SK-N-SH (cell line): ENCODE data around the gene REXO1. TPM values are rescaled to one million over a fixed set of nuclear protein-coding genes. Genes with fewer than 3 reads are reported as not detected.
A peak's percentile ranks its signal among the peaks of the same experiment; 100 is the strongest.

Source experiments
- CHD2 ChIP-seq: fragments of 150-350 bp; IDR thresholded peaks from 2 replicates; pipeline ENCODE4 v1.6.1; 2018; ENCODE audit warnings: low read length; ENCODE audit not compliant: partially characterized antibody
- ELF1 ChIP-seq: IDR thresholded peaks from 2 replicates; pipeline ENCODE4 v1.4.0; 2012
- FOXJ3 ChIP-seq: sonication (generic); formaldehyde crosslinking; IDR thresholded peaks from 2 replicates; pipeline ENCODE4 v1.5.1; 2020; ENCODE audit warnings: mild to moderate bottlenecking, missing genetic modification reagents
- GABPA ChIP-seq: IDR thresholded peaks from 2 replicates; pipeline ENCODE4 v1.4.0; 2012; ENCODE audit warnings: low read depth, mild to moderate bottlenecking
- GATA2 ChIP-seq: sonication (generic); formaldehyde crosslinking; IDR thresholded peaks from 2 replicates; pipeline ENCODE4 v1.5.0; 2020; ENCODE audit warnings: mild to moderate bottlenecking, missing genetic modification reagents
- IRF3 ChIP-seq: fragments of 150-350 bp; IDR thresholded peaks from 2 replicates; pipeline ENCODE4 v1.6.1; 2016; ENCODE audit warnings: mild to moderate bottlenecking, low read depth, low read length
- JUND ChIP-seq: IDR thresholded peaks from 2 replicates; pipeline ENCODE4 v1.4.0; 2012
- MXI1 ChIP-seq: IDR thresholded peaks from 2 replicates; pipeline ENCODE4 v1.6.1; 2012; ENCODE audit warnings: mild to moderate bottlenecking, low read depth, low read length, improper control_type of control experiment
- NFIC ChIP-seq: IDR thresholded peaks from 2 replicates; pipeline ENCODE4 v1.4.0; 2012; ENCODE audit warnings: borderline replicate concordance
- PBX3 ChIP-seq: IDR thresholded peaks from 2 replicates; pipeline ENCODE4; 2012
- RAD21 ChIP-seq: IDR thresholded peaks from 2 replicates; pipeline ENCODE4 v1.6.1; 2012; ENCODE audit warnings: mild to moderate bottlenecking, low read length
- RCOR1 ChIP-seq: fragments of 150-350 bp; IDR thresholded peaks from 2 replicates; pipeline ENCODE4 v1.6.1; 2017; ENCODE audit warnings: antibody characterized with exemption, low read length
- RXRA ChIP-seq: IDR thresholded peaks from 2 replicates; pipeline ENCODE4 v1.4.0; 2012; ENCODE audit warnings: low read depth, mild to moderate bottlenecking, borderline replicate concordance
- SIN3A ChIP-seq: IDR thresholded peaks from 2 replicates; pipeline ENCODE4 v1.6.1; 2012; ENCODE audit warnings: low read depth, mild to moderate bottlenecking, low read length, moderate library complexity, borderline replicate concordance
- SMC3 ChIP-seq: IDR thresholded peaks from 2 replicates; pipeline ENCODE4 v1.6.1; 2012; ENCODE audit warnings: low read depth, low read length, improper control_type of control experiment
- TAF1 ChIP-seq: IDR thresholded peaks from 2 replicates; pipeline ENCODE4 v1.6.1; 2012; ENCODE audit warnings: low read depth, mild to moderate bottlenecking, low read length, moderate library complexity, borderline replicate concordance
- TCF12 ChIP-seq: IDR thresholded peaks from 2 replicates; pipeline ENCODE4 v1.4.0; 2012
- TEAD4 ChIP-seq: IDR thresholded peaks from 2 replicates; pipeline ENCODE4 v1.4.0; 2012; ENCODE audit warnings: mild to moderate bottlenecking, borderline replicate concordance; ENCODE audit not compliant: insufficient read depth
- polyA plus RNA-seq, 3 experiments: library from polyadenylated mRNA; depleted of rRNA; stranded (reverse); fragments of >200 nt; gene quantifications; 2 replicates each; pipeline ENCODE4 v1.2.3, GENCODE V29; 2012
- TF ChIP-seq, protein P1 (sequence below): fragments of 200-600 bp; sonication (generic); IDR thresholded peaks from 2 replicates; pipeline ENCODE4 v1.6.1; 2017; ENCODE audit warnings: antibody characterized with exemption, mild to moderate bottlenecking, moderate library complexity
- TF ChIP-seq, protein P2 (sequence below): IDR thresholded peaks from 2 replicates; pipeline ENCODE4 v1.6.1; 2012; ENCODE audit warnings: mild to moderate bottlenecking, low read depth, low read length, moderate library complexity

Gene REXO1
- polyA plus RNA-seq, 1 of the 3 experiments (the other 2 are of a cell fraction): 18.8 TPM

DNA sequence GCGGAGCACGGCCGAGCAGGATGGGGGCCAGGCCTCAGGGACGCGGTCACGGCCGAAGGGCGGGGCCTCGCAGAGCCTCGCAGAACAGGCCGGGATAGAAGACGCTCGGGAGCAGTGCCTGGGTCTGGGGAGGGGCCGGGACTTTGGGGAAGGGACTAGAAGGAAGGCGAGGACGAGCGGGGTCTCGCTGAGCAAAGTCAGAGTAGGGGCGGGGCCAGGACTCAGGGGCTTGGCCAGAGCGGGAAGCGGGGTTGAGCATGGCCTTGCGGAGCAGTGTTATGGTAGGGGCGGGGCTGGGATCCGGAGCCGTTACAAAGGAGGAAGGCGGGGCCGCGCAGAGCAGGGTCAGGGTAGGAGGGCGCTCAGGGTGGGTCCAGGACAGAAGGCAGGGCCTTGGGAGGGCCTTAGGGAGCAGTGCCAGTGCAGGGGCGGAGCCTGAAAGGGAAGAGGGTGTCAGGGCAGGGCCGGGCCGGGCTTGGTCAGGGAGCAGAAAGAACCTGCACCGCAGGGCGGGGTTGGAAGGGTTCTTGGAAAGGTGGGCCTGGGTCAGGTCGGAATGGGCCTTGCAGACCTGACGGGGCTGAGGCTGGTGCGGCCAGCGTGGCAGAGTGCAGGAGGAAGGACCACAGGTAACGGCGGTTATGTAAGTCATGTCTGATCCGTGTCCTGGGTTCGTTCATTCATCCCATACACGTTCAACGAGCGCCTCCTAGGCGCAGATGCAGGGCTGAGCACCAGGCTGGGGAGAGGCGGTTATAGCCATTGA lies 35.7 kb downstream of the REXO1 start (continued):
- TF ChIP-seq SIN3A (0 out of 2 replicates have a peak, but pooled peaks have one; percentile 12), MXI1 (no peak), NFIC (no peak), GABPA (no peak), RXRA (no peak), RCOR1 (no peak), SMC3 (peak; percentile 32; the same call in 1 of the 2 replicates), IRF3 (no peak), TAF1 (0 out of 2 replicates have a peak, but pooled peaks have one; percentile 34), TCF12 (no peak), RAD21 (peak; percentile 78), TEAD4 (no peak), FOXJ3 (CRISPR knock-in tag) (no peak), PBX3 (no peak), GATA2 (CRISPR knock-in tag) (no peak), ELF1 (peak; percentile 9; the same call in 1 of the 2 replicates), JUND (no peak), CHD2 (peak; percentile 32)
- TF ChIP-seq, protein P1, sequence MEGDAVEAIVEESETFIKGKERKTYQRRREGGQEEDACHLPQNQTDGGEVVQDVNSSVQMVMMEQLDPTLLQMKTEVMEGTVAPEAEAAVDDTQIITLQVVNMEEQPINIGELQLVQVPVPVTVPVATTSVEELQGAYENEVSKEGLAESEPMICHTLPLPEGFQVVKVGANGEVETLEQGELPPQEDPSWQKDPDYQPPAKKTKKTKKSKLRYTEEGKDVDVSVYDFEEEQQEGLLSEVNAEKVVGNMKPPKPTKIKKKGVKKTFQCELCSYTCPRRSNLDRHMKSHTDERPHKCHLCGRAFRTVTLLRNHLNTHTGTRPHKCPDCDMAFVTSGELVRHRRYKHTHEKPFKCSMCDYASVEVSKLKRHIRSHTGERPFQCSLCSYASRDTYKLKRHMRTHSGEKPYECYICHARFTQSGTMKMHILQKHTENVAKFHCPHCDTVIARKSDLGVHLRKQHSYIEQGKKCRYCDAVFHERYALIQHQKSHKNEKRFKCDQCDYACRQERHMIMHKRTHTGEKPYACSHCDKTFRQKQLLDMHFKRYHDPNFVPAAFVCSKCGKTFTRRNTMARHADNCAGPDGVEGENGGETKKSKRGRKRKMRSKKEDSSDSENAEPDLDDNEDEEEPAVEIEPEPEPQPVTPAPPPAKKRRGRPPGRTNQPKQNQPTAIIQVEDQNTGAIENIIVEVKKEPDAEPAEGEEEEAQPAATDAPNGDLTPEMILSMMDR: peak; percentile 69
- TF ChIP-seq, protein P2, sequence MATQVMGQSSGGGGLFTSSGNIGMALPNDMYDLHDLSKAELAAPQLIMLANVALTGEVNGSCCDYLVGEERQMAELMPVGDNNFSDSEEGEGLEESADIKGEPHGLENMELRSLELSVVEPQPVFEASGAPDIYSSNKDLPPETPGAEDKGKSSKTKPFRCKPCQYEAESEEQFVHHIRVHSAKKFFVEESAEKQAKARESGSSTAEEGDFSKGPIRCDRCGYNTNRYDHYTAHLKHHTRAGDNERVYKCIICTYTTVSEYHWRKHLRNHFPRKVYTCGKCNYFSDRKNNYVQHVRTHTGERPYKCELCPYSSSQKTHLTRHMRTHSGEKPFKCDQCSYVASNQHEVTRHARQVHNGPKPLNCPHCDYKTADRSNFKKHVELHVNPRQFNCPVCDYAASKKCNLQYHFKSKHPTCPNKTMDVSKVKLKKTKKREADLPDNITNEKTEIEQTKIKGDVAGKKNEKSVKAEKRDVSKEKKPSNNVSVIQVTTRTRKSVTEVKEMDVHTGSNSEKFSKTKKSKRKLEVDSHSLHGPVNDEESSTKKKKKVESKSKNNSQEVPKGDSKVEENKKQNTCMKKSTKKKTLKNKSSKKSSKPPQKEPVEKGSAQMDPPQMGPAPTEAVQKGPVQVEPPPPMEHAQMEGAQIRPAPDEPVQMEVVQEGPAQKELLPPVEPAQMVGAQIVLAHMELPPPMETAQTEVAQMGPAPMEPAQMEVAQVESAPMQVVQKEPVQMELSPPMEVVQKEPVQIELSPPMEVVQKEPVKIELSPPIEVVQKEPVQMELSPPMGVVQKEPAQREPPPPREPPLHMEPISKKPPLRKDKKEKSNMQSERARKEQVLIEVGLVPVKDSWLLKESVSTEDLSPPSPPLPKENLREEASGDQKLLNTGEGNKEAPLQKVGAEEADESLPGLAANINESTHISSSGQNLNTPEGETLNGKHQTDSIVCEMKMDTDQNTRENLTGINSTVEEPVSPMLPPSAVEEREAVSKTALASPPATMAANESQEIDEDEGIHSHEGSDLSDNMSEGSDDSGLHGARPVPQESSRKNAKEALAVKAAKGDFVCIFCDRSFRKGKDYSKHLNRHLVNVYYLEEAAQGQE: no peak
